Natural killer cell (primary cell): Measurements from ENCODE around the gene IPO5. TPM values are rescaled to one million over a fixed set of nuclear protein-coding genes. Genes with fewer than 3 reads are reported as not detected.

Experiments used
- ATAC-seq, 3 donors: fragments of 150-1000 bp in 2 of 3; fragments of 200-7000 bp in 1 of 3; cut with Tn5 transposase; 1 replicate in 1 of 3; 2 replicates in 2 of 3; pipeline ENCODE4 v1.10.0; 2021; ENCODE audit warnings: mild to moderate bottlenecking in 2 of 3, moderate library complexity in 2 of 3
- DNase-seq, 2 donors: peaks; one replicate each; pipeline versions ENCODE4 v3.0.0 to v3.0.0-alpha.2; 2013 to 2021; ENCODE audit warnings: mixed read lengths in 1 of 2
- H3K27ac ChIP-seq: one replicate; pipeline ENCODE4 v1.5.1; 2013; ENCODE audit warnings: mild to moderate bottlenecking, low read length
- H3K27me3 ChIP-seq: one replicate; pipeline ENCODE4 v1.6.1; 2013; ENCODE audit warnings: low read length; ENCODE audit not compliant: control insufficient read depth, insufficient read depth
- H3K36me3 ChIP-seq: one replicate; pipeline ENCODE4 v1.6.1; 2013; ENCODE audit warnings: low read length; ENCODE audit not compliant: control insufficient read depth, insufficient read depth
- H3K4me1 ChIP-seq: one replicate; pipeline ENCODE4 v1.6.1; 2013; ENCODE audit warnings: low read length; ENCODE audit not compliant: control insufficient read depth, insufficient read depth
- H3K4me3 ChIP-seq: one replicate; pipeline ENCODE4 v1.5.1; 2013; ENCODE audit warnings: low read length
- H3K9me3 ChIP-seq: one replicate; pipeline ENCODE4 v1.6.1; 2013; ENCODE audit warnings: low read length; ENCODE audit not compliant: control insufficient read depth, insufficient read depth
- H3K27ac Mint-ChIP-seq, 2 donors: one replicate each; pipeline ENCODE4 v1.8.0; 2022; ENCODE audit warnings: mild to moderate bottlenecking in 2 of 2, mixed read lengths in 2 of 2, moderate library complexity in 1 of 2
- H3K27me3 Mint-ChIP-seq, 2 donors: one replicate each; pipeline ENCODE4 v1.8.0; 2022; ENCODE audit warnings: low read depth in 2 of 2, mixed read lengths in 2 of 2
- H3K36me3 Mint-ChIP-seq: one replicate; pipeline ENCODE4 v1.8.0; 2022; ENCODE audit warnings: mixed read lengths
- H3K4me1 Mint-ChIP-seq, 2 donors: one replicate each; pipeline ENCODE4 v1.8.0; 2022; ENCODE audit warnings: mixed read lengths in 2 of 2
- H3K4me3 Mint-ChIP-seq: one replicate; pipeline ENCODE4 v1.8.0; 2022; ENCODE audit warnings: mild to moderate bottlenecking, moderate library complexity, mixed read lengths
- H3K9me3 Mint-ChIP-seq, 2 donors: one replicate each; pipeline ENCODE4 v1.8.0; 2022; ENCODE audit warnings: mixed read lengths in 2 of 2
- WGBS: methylation state at CpG from one replicate; pipeline ENCODE4 v1.1.7; 2013; ENCODE audit warnings: missing lambda C conversion rate; ENCODE audit not compliant: insufficient coverage; 5-methylcytosine and 5-hydroxymethylcytosine counted together
- intact Hi-C: fragments of 100-400 bp; cut with micrococcal nuclease; formaldehyde crosslinking; loops from one replicate; pipeline ENCODE4 v1.14.2; 2022
- total RNA-seq, 4 donors: library from RNA; stranded (reverse); fragments of 120-200 nt in 1 of 4; gene quantifications; one replicate each; pipeline versions ENCODE4 v1.2.3 to v1.2.4, GENCODE V29; 2013 to 2022
- TF ChIP-seq, protein P1 (sequence below): fragments of 200-600 bp; IDR thresholded peaks from one replicate; pipeline ENCODE4 v1.8.0; 2022; ENCODE audit warnings: antibody characterized with exemption

The IPO5 gene
- total RNA-seq, 3 donors from 2014 or later (not counting 1 experiment from before 2014, with no cell fraction given), result 59.9 to 83.9 (median 71.2) TPM

- Mint-ChIP-seq H3K27ac (no peak overlapping the region), H3K36me3 (no peaks in the 10 kb centered on the region), H3K27me3 (peaks cover under 1 to 3% of the 10 kb centered on the region in 2 donors), H3K4me1 (no peaks in the 10 kb centered on the region), H3K9me3 (peaks cover 0 to 4% of the 10 kb centered on the region in 2 donors), H3K4me3 (no peak overlapping the region)
- intact Hi-C loops, result no loop called here
- no peaks in the 10 kb centered on the region for H3K27me3 ChIP-seq
- H3K36me3 ChIP-seq, result no peaks in the 10 kb centered on the region
- no peaks in the 10 kb centered on the region for H3K9me3 ChIP-seq
- WGBS, result 86% methylated on average over 6 of the region's 6 CpGs
- DNase-seq (no peak), ATAC-seq (no peak)
- TF ChIP-seq, protein P1, sequence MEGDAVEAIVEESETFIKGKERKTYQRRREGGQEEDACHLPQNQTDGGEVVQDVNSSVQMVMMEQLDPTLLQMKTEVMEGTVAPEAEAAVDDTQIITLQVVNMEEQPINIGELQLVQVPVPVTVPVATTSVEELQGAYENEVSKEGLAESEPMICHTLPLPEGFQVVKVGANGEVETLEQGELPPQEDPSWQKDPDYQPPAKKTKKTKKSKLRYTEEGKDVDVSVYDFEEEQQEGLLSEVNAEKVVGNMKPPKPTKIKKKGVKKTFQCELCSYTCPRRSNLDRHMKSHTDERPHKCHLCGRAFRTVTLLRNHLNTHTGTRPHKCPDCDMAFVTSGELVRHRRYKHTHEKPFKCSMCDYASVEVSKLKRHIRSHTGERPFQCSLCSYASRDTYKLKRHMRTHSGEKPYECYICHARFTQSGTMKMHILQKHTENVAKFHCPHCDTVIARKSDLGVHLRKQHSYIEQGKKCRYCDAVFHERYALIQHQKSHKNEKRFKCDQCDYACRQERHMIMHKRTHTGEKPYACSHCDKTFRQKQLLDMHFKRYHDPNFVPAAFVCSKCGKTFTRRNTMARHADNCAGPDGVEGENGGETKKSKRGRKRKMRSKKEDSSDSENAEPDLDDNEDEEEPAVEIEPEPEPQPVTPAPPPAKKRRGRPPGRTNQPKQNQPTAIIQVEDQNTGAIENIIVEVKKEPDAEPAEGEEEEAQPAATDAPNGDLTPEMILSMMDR, result no peak
- no peak overlapping the region for H3K4me3 ChIP-seq
- H3K4me1 ChIP-seq, result no peaks in the 10 kb centered on the region
- no peak overlapping the region for H3K27ac ChIP-seq
These were observed 96.6 kb downstream of the IPO5 start for GRCh38 chr13:98050041-98050466.

GRCh38 chr13:98052412-98052811 lies 98.9 kb downstream of the IPO5 start:
- no peak overlapping the region for H3K4me3 Mint-ChIP-seq
- WGBS, result 96% methylated on average over 6 of the region's 6 CpGs
- no peaks in the 10 kb centered on the region for H3K36me3 ChIP-seq

GRCh38 chr13:98054301-98054700 lies 100.8 kb downstream of the IPO5 start:
- no peaks in the 10 kb centered on the region for H3K27me3 ChIP-seq
- no peak overlapping the region for H3K4me3 ChIP-seq
- no peaks in the 10 kb centered on the region for H3K36me3 ChIP-seq
- no peak overlapping the region for H3K27ac ChIP-seq
- ATAC-seq (no peak), DNase-seq (no peak)
- no peaks in the 10 kb centered on the region for H3K4me1 ChIP-seq
- no peaks in the 10 kb centered on the region for H3K4me1 Mint-ChIP-seq
- intact Hi-C loops, result no loop called here
- no peak overlapping the region for H3K4me3 Mint-ChIP-seq
- peaks cover 6 to 8% of the 10 kb centered on the region in 2 donors for H3K27me3 Mint-ChIP-seq
- peaks cover 0 to 4% of the 10 kb centered on the region in 2 donors for H3K9me3 Mint-ChIP-seq
- no peak overlapping the region for H3K27ac Mint-ChIP-seq
- no peaks in the 10 kb centered on the region for H3K36me3 Mint-ChIP-seq
- TF ChIP-seq, protein P1, result no peak
- no peaks in the 10 kb centered on the region for H3K9me3 ChIP-seq
- WGBS, result 93% methylated on average over 6 of the region's 6 CpGs

More at GRCh38 chr13:98052412-98052811, 98.9 kb downstream of the IPO5 start:
- Histone ChIP-seq H3K4me3 (no peak overlapping the region), H3K9me3 (no peaks in the 10 kb centered on the region), H3K4me1 (no peaks in the 10 kb centered on the region), H3K27me3 (no peaks in the 10 kb centered on the region), H3K27ac (no peak overlapping the region)
- DNase-seq, result no peak
- peaks cover 0 to 4% of the 10 kb centered on the region in 2 donors for H3K9me3 Mint-ChIP-seq
- ATAC-seq, result no peak
- intact Hi-C loops, result no loop called here
- H3K36me3 Mint-ChIP-seq, result no peaks in the 10 kb centered on the region
- peaks cover 6 to 8% of the 10 kb centered on the region in 2 donors for H3K27me3 Mint-ChIP-seq
- TF ChIP-seq, protein P1, result no peak
- no peak overlapping the region for H3K27ac Mint-ChIP-seq
- no peaks in the 10 kb centered on the region for H3K4me1 Mint-ChIP-seq

DNA sequence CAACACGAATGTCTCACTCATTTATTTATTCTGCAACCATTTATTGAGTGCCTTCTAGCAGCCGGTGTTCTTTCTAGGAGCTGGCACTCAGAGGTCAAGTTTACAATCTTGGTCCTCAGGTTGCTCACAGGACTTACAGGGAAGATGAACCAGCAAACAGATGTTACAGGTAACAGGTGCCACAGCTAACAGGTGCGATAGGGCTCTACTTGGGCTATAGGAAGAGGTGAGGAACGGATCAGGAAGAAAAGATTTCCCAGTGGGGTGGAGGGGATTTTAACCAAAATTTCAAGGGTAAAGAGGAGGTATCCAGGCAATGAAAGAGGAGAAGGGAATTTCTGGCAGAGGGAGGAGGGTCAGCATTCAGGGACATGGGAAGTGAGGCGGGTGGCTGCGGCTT lies 102.1 kb downstream of the IPO5 start:
- ATAC-seq (no peak), DNase-seq (no peak)
- intact Hi-C loops, result no loop called here
- Mint-ChIP-seq H3K9me3 (peaks cover 0 to 4% of the 10 kb centered on the region in 2 donors), H3K27ac (no peak overlapping the region), H3K36me3 (no peaks in the 10 kb centered on the region), H3K4me1 (no peaks in the 10 kb centered on the region), H3K27me3 (peaks cover 6 to 8% of the 10 kb centered on the region in 2 donors), H3K4me3 (no peak overlapping the region)
- TF ChIP-seq, protein P1, result no peak
- Histone ChIP-seq H3K4me3 (no peak overlapping the region), H3K4me1 (no peaks in the 10 kb centered on the region), H3K9me3 (no peaks in the 10 kb centered on the region), H3K36me3 (no peaks in the 10 kb centered on the region), H3K27ac (no peak overlapping the region), H3K27me3 (no peaks in the 10 kb centered on the region)
- 87% methylated on average over 6 of the region's 6 CpGs for WGBS
